ENCODE results near the gene NLRP3.
"Not testable (repeated sequence)": the region's sequence is repeated elsewhere in the genome, so short reads cannot be mapped to it uniquely, and the experiment has no call there.

Gene NLRP3

GRCh38 chr1:247472035-247472434 is 56.1 kb downstream of the NLRP3 start:
- DNase-seq = no peak

- DNase-seq = no peak
These were observed 58.4 kb downstream of the NLRP3 start for GRCh38 chr1:247474367-247474766.

GRCh38 chr1:247475793-247476192 is 59.8 kb downstream of the NLRP3 start:
- DNase-seq = no peak

GRCh38 chr1:247476328-247477058 is 60.5 kb downstream of the NLRP3 start:
- not testable (repeated sequence) for DNase-seq

- DNase-seq = peak; percentile 69
These were observed 66.8 kb downstream of the NLRP3 start for GRCh38 chr1:247482747-247483146.

- DNase-seq = peak; percentile 50
These were observed 71.1 kb downstream of the NLRP3 start for GRCh38 chr1:247487057-247487456.

GRCh38 chr1:247491328-247491727 is 75.4 kb downstream of the NLRP3 start:
- DNase-seq = no peak

- DNase-seq = no peak
These were observed 77.1 kb downstream of the NLRP3 start for GRCh38 chr1:247493106-247493505.

GRCh38 chr1:247494767-247495166 is 78.8 kb downstream of the NLRP3 start:
- DNase-seq = peak; percentile 21

GRCh38 chr1:247496581-247497285 is 80.8 kb downstream of the NLRP3 start:
- peak; percentile 16 for DNase-seq
